DLD1 (cell line): ENCODE measurements around the gene ASTN2.

Experiments
- in situ Hi-C: cut with HindIII; loops from 2 replicates; pipeline ENCODE4 v1.10.0; 2017; ENCODE audit warnings: low sequenced_read_pairs

The ASTN2 gene

GRCh38 chr9:116689486-116690032, 725.3 kb downstream of the ASTN2 start:
- in situ Hi-C loops, result no loop called here

- in situ Hi-C loops, result no loop called here
These were observed 725.9 kb downstream of the ASTN2 start for GRCh38 chr9:116688806-116689485.

DNA sequence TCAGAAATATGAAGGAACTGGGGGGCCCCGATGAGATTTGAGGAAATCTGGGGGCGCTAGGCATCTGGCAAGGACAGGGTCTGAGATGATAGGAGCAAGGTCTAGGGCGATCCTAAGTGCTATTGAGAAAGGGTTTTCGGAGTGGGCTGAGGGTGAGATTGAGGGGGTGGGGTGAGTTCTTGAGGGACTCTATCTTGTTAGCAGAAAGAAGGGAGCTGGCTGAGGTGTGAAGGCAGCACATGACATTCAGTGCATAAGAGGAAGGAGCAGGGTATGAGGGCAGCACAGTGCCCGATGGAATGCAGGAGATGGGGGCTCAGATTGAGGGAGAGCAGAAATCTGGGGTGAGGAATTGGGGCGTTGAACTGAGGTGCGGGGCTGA, 727.1 kb downstream of the ASTN2 start:
- in situ Hi-C loops, result no loop called here

- in situ Hi-C loops, result no loop called here
These were observed 727.6 kb downstream of the ASTN2 start, which contains the start of gene TRIM32 for GRCh38 chr9:116687074-116687753. TSS of gene TRIM32 (plus strand) at chr9:116687305. CDS start at chr9:116697743, 10,438 bp downstream.

DNA sequence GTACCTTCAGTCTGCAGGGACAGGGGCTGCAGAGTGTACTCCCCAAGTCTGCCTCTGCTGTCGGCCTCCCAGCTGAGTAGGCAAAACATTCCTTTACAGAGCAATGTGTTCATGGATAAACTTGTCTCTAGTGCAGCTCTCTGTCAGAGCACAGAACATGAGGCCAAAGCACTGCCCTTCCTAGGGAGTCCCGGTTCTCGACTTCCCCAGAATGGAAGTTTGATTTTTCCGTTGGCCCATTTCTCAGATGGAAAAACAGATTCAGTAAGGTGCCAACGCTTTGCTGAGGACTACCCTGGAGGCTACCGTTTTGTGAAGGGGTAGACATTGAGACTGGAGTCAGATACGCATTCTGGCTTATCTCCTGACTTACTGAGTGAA, 728.2 kb downstream of the ASTN2 start:
- in situ Hi-C loops, result no loop called here

DNA sequence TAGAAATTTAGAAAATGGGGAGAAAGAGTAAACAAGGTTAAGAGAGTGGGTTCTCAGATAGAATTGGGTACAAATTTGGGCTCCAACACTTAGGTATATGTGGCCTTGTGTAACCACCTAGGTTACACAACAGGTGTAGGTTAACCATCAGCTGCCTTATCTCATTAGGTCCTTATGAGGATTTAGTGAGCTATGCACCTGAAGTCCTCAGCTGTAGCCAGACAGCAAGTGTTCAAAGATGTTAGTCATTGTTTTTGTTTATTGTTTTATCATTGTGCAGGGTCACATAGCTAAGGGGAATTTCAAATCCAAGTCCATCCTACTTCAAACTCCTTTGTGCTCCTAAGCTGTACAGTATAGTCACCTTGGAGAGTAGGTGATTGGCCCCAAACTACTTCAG, 728.7 kb downstream of the ASTN2 start:
- in situ Hi-C loops, result no loop called here

DNA sequence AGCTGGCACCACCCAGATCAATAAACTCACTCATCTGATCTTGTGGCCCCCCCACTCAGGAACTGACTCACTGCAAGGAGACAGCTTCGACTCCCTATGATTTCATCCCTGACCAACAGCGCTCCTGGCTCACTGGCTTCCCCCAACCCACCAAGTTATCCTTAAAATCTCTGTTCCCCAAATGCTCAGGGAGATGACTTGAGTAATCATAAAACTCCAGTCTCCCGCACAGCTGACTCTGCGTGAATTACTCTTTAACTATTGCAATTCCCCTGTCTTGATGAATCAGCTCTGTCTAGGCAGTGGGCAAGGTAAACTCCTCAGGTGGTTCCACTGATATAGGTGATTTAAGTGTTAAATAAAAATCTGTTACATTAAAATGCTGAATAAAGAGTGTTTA, 729.7 kb downstream of the ASTN2 start:
- in situ Hi-C loops, result no loop called here

GRCh38 chr9:116683535-116683934, 731.3 kb downstream of the ASTN2 start:
- in situ Hi-C loops, result no loop called here

GRCh38 chr9:116674210-116674980, 740.5 kb downstream of the ASTN2 start:
- in situ Hi-C loops, result loop anchor here (25.0 kb wide), 1 partner anchor 1087 kb away; no protein-coding TSS in a partner anchor

- in situ Hi-C loops, result loop anchor here (25.0 kb wide), 1 partner anchor 1086 kb away; no protein-coding TSS in a partner anchor
These were observed 741.5 kb downstream of the ASTN2 start for GRCh38 chr9:116673375-116673774.

- in situ Hi-C loops, result loop anchor here (25.0 kb wide), 1 partner anchor 1084 kb away; no protein-coding TSS in a partner anchor
These were observed 743.3 kb downstream of the ASTN2 start for GRCh38 chr9:116671605-116672004.

- in situ Hi-C loops, result loop anchor here (25.0 kb wide), 1 partner anchor 1082 kb away; no protein-coding TSS in a partner anchor
These were observed 745.7 kb downstream of the ASTN2 start for GRCh38 chr9:116668970-116669695.

GRCh38 chr9:116663581-116663980, 751.3 kb downstream of the ASTN2 start:
- in situ Hi-C loops, result loop anchor here (25.0 kb wide), 1 partner anchor 1076 kb away; no protein-coding TSS in a partner anchor

- in situ Hi-C loops, result loop anchor here (25.0 kb wide), 1 partner anchor 1075 kb away; no protein-coding TSS in a partner anchor
These were observed 752.1 kb downstream of the ASTN2 start for GRCh38 chr9:116662646-116663310.

- in situ Hi-C loops, result loop anchor here (25.0 kb wide), 1 partner anchor 1074 kb away; no protein-coding TSS in a partner anchor
These were observed 753.6 kb downstream of the ASTN2 start for GRCh38 chr9:116661037-116661954.

GRCh38 chr9:116658265-116658664, 756.6 kb downstream of the ASTN2 start:
- in situ Hi-C loops, result loop anchor here (25.0 kb wide), 1 partner anchor 1071 kb away; no protein-coding TSS in a partner anchor

DNA sequence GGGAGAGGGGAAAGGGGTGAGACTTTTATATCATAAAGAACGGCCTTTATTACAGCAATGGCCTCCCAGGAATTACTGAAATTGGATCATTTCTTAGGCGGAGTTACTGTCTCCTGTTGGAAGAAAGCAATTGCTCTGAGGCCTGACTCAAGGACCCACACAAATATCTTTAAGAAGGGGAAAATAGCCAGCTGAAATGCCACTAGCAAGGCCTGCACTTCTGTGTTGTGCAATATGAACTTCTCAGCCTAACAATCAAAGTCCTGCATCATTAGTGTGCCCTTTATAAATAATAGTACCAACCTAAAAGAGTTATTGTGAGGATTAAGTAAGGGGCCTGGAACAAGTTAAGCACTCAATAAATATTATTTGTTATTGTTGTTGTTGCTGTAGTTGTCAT, 757.9 kb downstream of the ASTN2 start:
- in situ Hi-C loops, result loop anchor here (25.0 kb wide), 1 partner anchor 1070 kb away; no protein-coding TSS in a partner anchor

DNA sequence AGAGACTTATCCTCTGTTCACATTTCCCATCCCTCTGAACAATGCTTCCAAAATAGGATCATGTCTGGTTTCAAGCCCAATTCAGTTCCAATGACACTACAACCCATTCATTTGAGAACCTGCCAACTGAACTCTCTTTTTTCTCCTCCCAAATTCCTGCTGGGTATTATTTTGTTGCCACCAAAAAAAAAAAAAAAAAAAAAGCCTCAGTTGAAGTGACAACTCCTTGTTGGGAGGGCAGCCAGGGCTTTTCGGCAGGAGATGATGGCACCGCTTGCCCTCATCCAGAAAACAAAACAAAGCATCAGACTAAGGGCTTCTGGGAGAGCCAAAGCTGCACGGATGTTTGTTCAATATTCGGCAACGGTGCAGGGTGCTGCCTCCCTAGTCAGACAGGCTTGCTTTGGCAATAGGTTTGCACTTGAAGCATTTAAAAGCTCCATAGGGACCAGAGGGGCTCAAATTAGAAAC, 758.3 kb downstream of the ASTN2 start:
- in situ Hi-C loops, result loop anchor here (25.0 kb wide), 1 partner anchor 1069 kb away; no protein-coding TSS in a partner anchor
